ENCODE data around the gene TNRC6C. TPM values are rescaled to one million over a fixed set of nuclear protein-coding genes. Genes with fewer than 3 reads are reported as not detected.

TNRC6C gene
- 10 to 100 TPM in 2 of 4 donors, 1 to 10 TPM in 2; 4.8 to 14.5 (median 11.6) TPM for total RNA-seq

- DNase-seq (ENCODE audit: low spot score in 2 of 2), result peak; percentile 100
- H3K27me3 ChIP-seq, result no peaks in the 10 kb centered on the region
- TF ChIP-seq CTCF (IDR thresholded peaks at IDR 0.05), result peak; percentile 5 to 14
- TF ChIP-seq POLR2AphosphoS5 (IDR thresholded peaks at IDR 0.05), result peak; percentile 98 to 100 (median 100)
- TF ChIP-seq EP300 (IDR thresholded peaks at IDR 0.05), result no peak
- TF ChIP-seq POLR2A (IDR thresholded peaks at IDR 0.05), result peak; percentile 100
- H3K4me1 ChIP-seq, result peaks cover 25% of the 10 kb centered on the region
- H3K4me3 ChIP-seq, result peak within 1 kb of the TSS; percentile 65
- H3K36me3 ChIP-seq, result no peaks in the 10 kb centered on the region
- peak within 1 kb of the TSS; percentile 88 for H3K27ac ChIP-seq
- H3K9me3 ChIP-seq, result no peaks in the 10 kb centered on the region
- WGBS, result 2% methylated on average over 39 of the region's 105 CpGs
These were observed at the start of gene TNRC6C for GRCh38 chr17:77957857-77958715. TNRC6C (plus strand) TSS chr17:77958703; CDS start chr17:78004207, 45,504 bp downstream.

- Histone ChIP-seq H3K4me3 (no peak overlapping the region), H3K4me1 (peaks cover 8% of the 10 kb centered on the region)
- 56% methylated on average over 19 of the region's 19 CpGs for WGBS
These were observed 49.3 kb upstream of the TNRC6C start for GRCh38 chr17:77909236-77909635.

GRCh38 chr17:77909816-77910215 is 48.7 kb upstream of the TNRC6C start:
- TF ChIP-seq CTCF (IDR thresholded peaks at IDR 0.05) (no peak), POLR2AphosphoS5 (IDR thresholded peaks at IDR 0.05) (no peak), POLR2A (IDR thresholded peaks at IDR 0.05) (no peak)
- Histone ChIP-seq H3K36me3 (no peaks in the 10 kb centered on the region), H3K27ac (no peak overlapping the region), H3K9me3 (no peaks in the 10 kb centered on the region), H3K4me3 (no peak overlapping the region), H3K27me3 (peaks cover 72% of the 10 kb centered on the region), H3K4me1 (peaks cover 11% of the 10 kb centered on the region)
- WGBS, result 55% methylated on average over 13 of the region's 13 CpGs
- no peak for DNase-seq (ENCODE audit: low spot score in 2 of 2)

More at GRCh38 chr17:77909236-77909635, 49.3 kb upstream of the TNRC6C start:
- TF ChIP-seq EP300 (IDR thresholded peaks at IDR 0.05), result no peak
- no peak for TF ChIP-seq POLR2A (IDR thresholded peaks at IDR 0.05)
- TF ChIP-seq CTCF (IDR thresholded peaks at IDR 0.05), result no peak
- no peak for TF ChIP-seq POLR2AphosphoS5 (IDR thresholded peaks at IDR 0.05)
- Histone ChIP-seq H3K36me3 (no peaks in the 10 kb centered on the region), H3K27ac (no peak overlapping the region), H3K9me3 (no peaks in the 10 kb centered on the region), H3K27me3 (peaks cover 67% of the 10 kb centered on the region)
- no peak for DNase-seq (ENCODE audit: low spot score in 2 of 2)

GRCh38 chr17:77914385-77915254 is 43.9 kb upstream of the TNRC6C start:
- no peak for DNase-seq (ENCODE audit: low spot score in 2 of 2)
- no peak for TF ChIP-seq CTCF (IDR thresholded peaks at IDR 0.05)
- TF ChIP-seq POLR2AphosphoS5 (IDR thresholded peaks at IDR 0.05), result no peak
- WGBS, result 23% methylated on average over 18 of the region's 18 CpGs
- Histone ChIP-seq H3K4me1 (peaks cover 19% of the 10 kb centered on the region), H3K27me3 (peaks cover 57% of the 10 kb centered on the region), H3K36me3 (no peaks in the 10 kb centered on the region), H3K27ac (no peak overlapping the region), H3K4me3 (no peak overlapping the region), H3K9me3 (no peaks in the 10 kb centered on the region)

GRCh38 chr17:77915594-77916021 is 42.9 kb upstream of the TNRC6C start:
- no peak overlapping the region for H3K4me3 ChIP-seq
- peaks cover 18% of the 10 kb centered on the region for H3K4me1 ChIP-seq
- peaks cover 50% of the 10 kb centered on the region for H3K27me3 ChIP-seq
- 58% methylated on average over 7 of the region's 7 CpGs for WGBS
- no peaks in the 10 kb centered on the region for H3K36me3 ChIP-seq
- no peak overlapping the region for H3K27ac ChIP-seq
- H3K9me3 ChIP-seq, result no peaks in the 10 kb centered on the region
- DNase-seq (ENCODE audit: low spot score in 2 of 2), result no peak
- no peak for TF ChIP-seq POLR2A (IDR thresholded peaks at IDR 0.05)
- no peak for TF ChIP-seq POLR2AphosphoS5 (IDR thresholded peaks at IDR 0.05)
- no peak for TF ChIP-seq CTCF (IDR thresholded peaks at IDR 0.05)
- TF ChIP-seq EP300 (IDR thresholded peaks at IDR 0.05), result no peak

Measured in suprapubic skin (tissue), 4 donors.